ACC112 (cell line): Measurements from ENCODE around the gene SYT3.

ENCODE experiments used
- H2AFZ ChIP-seq: fragments of 200-600 bp; sonication (generic); one replicate; pipeline ENCODE4 v1.6.0; 2017; ENCODE audit warnings: antibody characterized with exemption, low read length; ENCODE audit not compliant: unreplicated experiment
- H3K27ac ChIP-seq: fragments of 200-600 bp; sonication (generic); 2 replicates; pipeline ENCODE4 v1.5.1; 2014; ENCODE audit warnings: low read depth, mild to moderate bottlenecking, antibody characterized with exemption, low read length, moderate library complexity
- H3K27me3 ChIP-seq: fragments of 200-600 bp; sonication (generic); 2 replicates; pipeline ENCODE4 v1.6.1; 2014; ENCODE audit warnings: mild to moderate bottlenecking, antibody characterized with exemption, low read length, moderate library complexity, mixed read lengths; ENCODE audit not compliant: insufficient read depth
- H3K36me3 ChIP-seq: fragments of 200-600 bp; sonication (generic); 2 replicates; pipeline ENCODE4 v1.6.1; 2016; ENCODE audit warnings: mild to moderate bottlenecking, antibody characterized with exemption, low read length, moderate library complexity, mixed read lengths; ENCODE audit not compliant: insufficient read depth
- H3K4me1 ChIP-seq: fragments of 200-600 bp; sonication (generic); one replicate; pipeline ENCODE4 v1.6.1; 2016; ENCODE audit warnings: low read length, mixed read lengths; ENCODE audit not compliant: insufficient read depth, unreplicated experiment, control insufficient read depth
- H3K4me3 ChIP-seq: fragments of 200-600 bp; sonication (generic); 2 replicates; pipeline ENCODE4 v1.5.1; 2014; ENCODE audit warnings: mild to moderate bottlenecking, low read depth, low read length
- H3K79me2 ChIP-seq: fragments of 200-600 bp; sonication (generic); one replicate; pipeline ENCODE4 v1.6.0; 2016; ENCODE audit warnings: low read length; ENCODE audit not compliant: control insufficient read depth, unreplicated experiment, insufficient read depth

The SYT3 gene

GRCh38 chr19:50661766-50662650, 22.3 kb upstream of the SYT3 start:
- no peaks in the 10 kb centered on the region for H3K4me1 ChIP-seq
- H3K4me3 ChIP-seq = no peak overlapping the region
- no peaks in the 10 kb centered on the region for H3K36me3 ChIP-seq
- H3K79me2 ChIP-seq = no peaks in the 10 kb centered on the region
- no peak overlapping the region for H2AFZ ChIP-seq
- H3K27me3 ChIP-seq = peaks cover 20% of the 10 kb centered on the region
- no peak overlapping the region for H3K27ac ChIP-seq

GRCh38 chr19:50661023-50661422, 21.3 kb upstream of the SYT3 start:
- no peak overlapping the region for H3K4me3 ChIP-seq
- peaks cover 10% of the 10 kb centered on the region; the same call in 1 of the 2 replicates for H3K27me3 ChIP-seq

GRCh38 chr19:50660088-50660366, 20.3 kb upstream of the SYT3 start:
- Histone ChIP-seq H3K4me1 (no peaks in the 10 kb centered on the region), H3K27me3 (peaks cover 11% of the 10 kb centered on the region; the same call in 1 of the 2 replicates), H3K4me3 (no peak overlapping the region), H3K79me2 (no peaks in the 10 kb centered on the region), H2AFZ (no peak overlapping the region), H3K27ac (no peak overlapping the region), H3K36me3 (no peaks in the 10 kb centered on the region)

More at GRCh38 chr19:50661023-50661422, 21.3 kb upstream of the SYT3 start:
- Histone ChIP-seq H3K4me1 (no peaks in the 10 kb centered on the region), H3K27ac (no peak overlapping the region), H3K79me2 (no peaks in the 10 kb centered on the region), H3K36me3 (no peaks in the 10 kb centered on the region), H2AFZ (no peak overlapping the region)

- no peak overlapping the region for H3K27ac ChIP-seq
- no peaks in the 10 kb centered on the region for H3K4me1 ChIP-seq
- H2AFZ ChIP-seq = no peak overlapping the region
- H3K27me3 ChIP-seq = peaks cover 16% of the 10 kb centered on the region; the same call in 1 of the 2 replicates
- H3K4me3 ChIP-seq = peak overlapping the region; percentile 77
- H3K79me2 ChIP-seq = no peaks in the 10 kb centered on the region
- no peaks in the 10 kb centered on the region for H3K36me3 ChIP-seq
Measured at GRCh38 chr19:50659318-50660087, 19.8 kb upstream of the SYT3 start.

- no peaks in the 10 kb centered on the region for H3K79me2 ChIP-seq
- peak overlapping the region; percentile 77 for H3K4me3 ChIP-seq
- no peaks in the 10 kb centered on the region for H3K36me3 ChIP-seq
- peak overlapping the region; percentile 32 for H2AFZ ChIP-seq
- peak overlapping the region; percentile 49; the same call in 1 of the 2 replicates for H3K27ac ChIP-seq
- H3K27me3 ChIP-seq = peaks cover 21% of the 10 kb centered on the region; the same call in 1 of the 2 replicates
- no peaks in the 10 kb centered on the region for H3K4me1 ChIP-seq
Measured at GRCh38 chr19:50658441-50659317, 19.0 kb upstream of the SYT3 start.

- H3K27me3 ChIP-seq = peaks cover 28% of the 10 kb centered on the region; the same call in 1 of the 2 replicates
- peak overlapping the region; percentile 51; the same call in 1 of the 2 replicates for H3K27ac ChIP-seq
- no peaks in the 10 kb centered on the region for H3K4me1 ChIP-seq
- no peaks in the 10 kb centered on the region for H3K36me3 ChIP-seq
- H3K79me2 ChIP-seq = no peaks in the 10 kb centered on the region
- H2AFZ ChIP-seq = peak overlapping the region; percentile 29
- H3K4me3 ChIP-seq = peak overlapping the region; percentile 77
Measured at GRCh38 chr19:50657712-50658440, 18.2 kb upstream of the SYT3 start.

GRCh38 chr19:50657222-50657669, 17.6 kb upstream of the SYT3 start:
- peak overlapping the region; percentile 67 for H3K4me3 ChIP-seq
- peak overlapping the region; percentile 51; the same call in 1 of the 2 replicates for H3K27ac ChIP-seq
- no peaks in the 10 kb centered on the region for H3K36me3 ChIP-seq

GRCh38 chr19:50654882-50655281, 15.2 kb upstream of the SYT3 start:
- Histone ChIP-seq H3K4me1 (no peaks in the 10 kb centered on the region), H3K27ac (no peak overlapping the region), H2AFZ (no peak overlapping the region), H3K79me2 (no peaks in the 10 kb centered on the region), H3K27me3 (peaks cover 24% of the 10 kb centered on the region; the same call in 1 of the 2 replicates), H3K36me3 (no peaks in the 10 kb centered on the region), H3K4me3 (no peak overlapping the region)

More at GRCh38 chr19:50657222-50657669, 17.6 kb upstream of the SYT3 start:
- H3K27me3 ChIP-seq = peaks cover 32% of the 10 kb centered on the region; the same call in 1 of the 2 replicates
- H3K79me2 ChIP-seq = no peaks in the 10 kb centered on the region
- H3K4me1 ChIP-seq = no peaks in the 10 kb centered on the region
- no peak overlapping the region for H2AFZ ChIP-seq

- peaks cover 23% of the 10 kb centered on the region; the same call in 1 of the 2 replicates for H3K27me3 ChIP-seq
- H2AFZ ChIP-seq = no peak overlapping the region
- no peak overlapping the region for H3K4me3 ChIP-seq
- no peaks in the 10 kb centered on the region for H3K79me2 ChIP-seq
- no peak overlapping the region for H3K27ac ChIP-seq
- no peaks in the 10 kb centered on the region for H3K4me1 ChIP-seq
- H3K36me3 ChIP-seq = no peaks in the 10 kb centered on the region
Measured at GRCh38 chr19:50652722-50653121, 13.0 kb upstream of the SYT3 start.
